H1 (cell line): ENCODE results near the gene GPR143. TPM values are rescaled to one million over a fixed set of nuclear protein-coding genes. Genes with fewer than 3 reads are reported as not detected.

Experiments
- HDAC6 ChIP-seq: IDR thresholded peaks from one replicate; pipeline ENCODE4 v1.7.1; 2012; ENCODE audit warnings: low read depth, mild to moderate bottlenecking, inconsistent platforms, low read length, moderate library complexity
- JUND ChIP-seq: IDR thresholded peaks from 2 replicates; pipeline ENCODE4 v1.6.1; 2011; ENCODE audit warnings: mild to moderate bottlenecking, improper control_type of control experiment, low read length
- MAFK ChIP-seq: IDR thresholded peaks from 2 replicates; pipeline ENCODE4 v1.6.1; 2012; ENCODE audit warnings: low read depth, mild to moderate bottlenecking, improper control_type of control experiment, low read length
- polyA plus RNA-seq, 7 experiments: library from polyadenylated mRNA; depleted of rRNA in 3 of 7; stranded (reverse) in 5 of 7; unstranded in 2 of 7; fragments of >200 nt in 5 of 7; fragments of 200-250 nt in 2 of 7; gene quantifications; 1 replicate in 5 of 7; 2 replicates in 1 of 7; 4 replicates in 1 of 7; pipeline versions ENCODE4 v1.2.1 to v1.2.3, GENCODE V29; 2011 to 2013; ENCODE audit warnings: missing spikeins in 2 of 7, mixed read lengths in 2 of 7
- total RNA-seq: library from RNA; stranded (reverse); fragmentation: NEBNext Ultra II Directional; extraction: Animal tissue kit (Norgen Biotek cat#: 25700); gene quantifications from 2 replicates; pipeline ENCODE4 v1.2.1, GENCODE V29; 2021
- TF ChIP-seq, protein P1 (sequence below): fragments of 300-600 bp; sonication (generic); IDR thresholded peaks from 2 replicates; pipeline ENCODE4 v1.7.1; 2012; ENCODE audit warnings: low read length, moderate library complexity, mild to moderate bottlenecking, inconsistent platforms; ENCODE audit not compliant: insufficient replicate concordance
- TF ChIP-seq, protein P2 (sequence below): IDR thresholded peaks from 2 replicates; pipeline ENCODE4 v1.6.1; 2012; ENCODE audit warnings: inconsistent platforms

The GPR143 gene
- total and polyA plus RNA-seq, 2 of the 8 experiments (the other 6 are each of a cell fraction or from before 2014, with no cell fraction given): 18.5 to 30.7 TPM

DNA sequence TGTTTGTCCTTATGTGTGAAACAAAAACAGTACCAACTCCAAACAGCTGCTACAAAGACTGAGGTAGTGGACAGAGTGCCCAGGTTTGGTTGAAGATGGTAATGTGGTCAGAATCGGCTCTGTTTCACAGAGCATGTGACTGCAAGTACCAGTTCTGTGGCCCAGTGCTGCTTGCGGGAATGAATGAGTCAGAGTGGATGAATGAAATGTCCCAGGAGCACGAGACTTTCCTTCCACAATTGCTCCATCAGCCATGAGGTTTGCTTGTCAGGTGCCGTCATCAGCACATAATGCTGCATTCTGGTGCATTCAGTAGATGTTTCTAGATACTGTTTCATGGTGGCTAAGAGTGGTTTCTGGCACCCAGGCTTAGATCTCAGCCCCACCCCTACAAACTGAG, 84.2 kb downstream of the GPR143 start (continued):
- TF ChIP-seq, protein P1, sequence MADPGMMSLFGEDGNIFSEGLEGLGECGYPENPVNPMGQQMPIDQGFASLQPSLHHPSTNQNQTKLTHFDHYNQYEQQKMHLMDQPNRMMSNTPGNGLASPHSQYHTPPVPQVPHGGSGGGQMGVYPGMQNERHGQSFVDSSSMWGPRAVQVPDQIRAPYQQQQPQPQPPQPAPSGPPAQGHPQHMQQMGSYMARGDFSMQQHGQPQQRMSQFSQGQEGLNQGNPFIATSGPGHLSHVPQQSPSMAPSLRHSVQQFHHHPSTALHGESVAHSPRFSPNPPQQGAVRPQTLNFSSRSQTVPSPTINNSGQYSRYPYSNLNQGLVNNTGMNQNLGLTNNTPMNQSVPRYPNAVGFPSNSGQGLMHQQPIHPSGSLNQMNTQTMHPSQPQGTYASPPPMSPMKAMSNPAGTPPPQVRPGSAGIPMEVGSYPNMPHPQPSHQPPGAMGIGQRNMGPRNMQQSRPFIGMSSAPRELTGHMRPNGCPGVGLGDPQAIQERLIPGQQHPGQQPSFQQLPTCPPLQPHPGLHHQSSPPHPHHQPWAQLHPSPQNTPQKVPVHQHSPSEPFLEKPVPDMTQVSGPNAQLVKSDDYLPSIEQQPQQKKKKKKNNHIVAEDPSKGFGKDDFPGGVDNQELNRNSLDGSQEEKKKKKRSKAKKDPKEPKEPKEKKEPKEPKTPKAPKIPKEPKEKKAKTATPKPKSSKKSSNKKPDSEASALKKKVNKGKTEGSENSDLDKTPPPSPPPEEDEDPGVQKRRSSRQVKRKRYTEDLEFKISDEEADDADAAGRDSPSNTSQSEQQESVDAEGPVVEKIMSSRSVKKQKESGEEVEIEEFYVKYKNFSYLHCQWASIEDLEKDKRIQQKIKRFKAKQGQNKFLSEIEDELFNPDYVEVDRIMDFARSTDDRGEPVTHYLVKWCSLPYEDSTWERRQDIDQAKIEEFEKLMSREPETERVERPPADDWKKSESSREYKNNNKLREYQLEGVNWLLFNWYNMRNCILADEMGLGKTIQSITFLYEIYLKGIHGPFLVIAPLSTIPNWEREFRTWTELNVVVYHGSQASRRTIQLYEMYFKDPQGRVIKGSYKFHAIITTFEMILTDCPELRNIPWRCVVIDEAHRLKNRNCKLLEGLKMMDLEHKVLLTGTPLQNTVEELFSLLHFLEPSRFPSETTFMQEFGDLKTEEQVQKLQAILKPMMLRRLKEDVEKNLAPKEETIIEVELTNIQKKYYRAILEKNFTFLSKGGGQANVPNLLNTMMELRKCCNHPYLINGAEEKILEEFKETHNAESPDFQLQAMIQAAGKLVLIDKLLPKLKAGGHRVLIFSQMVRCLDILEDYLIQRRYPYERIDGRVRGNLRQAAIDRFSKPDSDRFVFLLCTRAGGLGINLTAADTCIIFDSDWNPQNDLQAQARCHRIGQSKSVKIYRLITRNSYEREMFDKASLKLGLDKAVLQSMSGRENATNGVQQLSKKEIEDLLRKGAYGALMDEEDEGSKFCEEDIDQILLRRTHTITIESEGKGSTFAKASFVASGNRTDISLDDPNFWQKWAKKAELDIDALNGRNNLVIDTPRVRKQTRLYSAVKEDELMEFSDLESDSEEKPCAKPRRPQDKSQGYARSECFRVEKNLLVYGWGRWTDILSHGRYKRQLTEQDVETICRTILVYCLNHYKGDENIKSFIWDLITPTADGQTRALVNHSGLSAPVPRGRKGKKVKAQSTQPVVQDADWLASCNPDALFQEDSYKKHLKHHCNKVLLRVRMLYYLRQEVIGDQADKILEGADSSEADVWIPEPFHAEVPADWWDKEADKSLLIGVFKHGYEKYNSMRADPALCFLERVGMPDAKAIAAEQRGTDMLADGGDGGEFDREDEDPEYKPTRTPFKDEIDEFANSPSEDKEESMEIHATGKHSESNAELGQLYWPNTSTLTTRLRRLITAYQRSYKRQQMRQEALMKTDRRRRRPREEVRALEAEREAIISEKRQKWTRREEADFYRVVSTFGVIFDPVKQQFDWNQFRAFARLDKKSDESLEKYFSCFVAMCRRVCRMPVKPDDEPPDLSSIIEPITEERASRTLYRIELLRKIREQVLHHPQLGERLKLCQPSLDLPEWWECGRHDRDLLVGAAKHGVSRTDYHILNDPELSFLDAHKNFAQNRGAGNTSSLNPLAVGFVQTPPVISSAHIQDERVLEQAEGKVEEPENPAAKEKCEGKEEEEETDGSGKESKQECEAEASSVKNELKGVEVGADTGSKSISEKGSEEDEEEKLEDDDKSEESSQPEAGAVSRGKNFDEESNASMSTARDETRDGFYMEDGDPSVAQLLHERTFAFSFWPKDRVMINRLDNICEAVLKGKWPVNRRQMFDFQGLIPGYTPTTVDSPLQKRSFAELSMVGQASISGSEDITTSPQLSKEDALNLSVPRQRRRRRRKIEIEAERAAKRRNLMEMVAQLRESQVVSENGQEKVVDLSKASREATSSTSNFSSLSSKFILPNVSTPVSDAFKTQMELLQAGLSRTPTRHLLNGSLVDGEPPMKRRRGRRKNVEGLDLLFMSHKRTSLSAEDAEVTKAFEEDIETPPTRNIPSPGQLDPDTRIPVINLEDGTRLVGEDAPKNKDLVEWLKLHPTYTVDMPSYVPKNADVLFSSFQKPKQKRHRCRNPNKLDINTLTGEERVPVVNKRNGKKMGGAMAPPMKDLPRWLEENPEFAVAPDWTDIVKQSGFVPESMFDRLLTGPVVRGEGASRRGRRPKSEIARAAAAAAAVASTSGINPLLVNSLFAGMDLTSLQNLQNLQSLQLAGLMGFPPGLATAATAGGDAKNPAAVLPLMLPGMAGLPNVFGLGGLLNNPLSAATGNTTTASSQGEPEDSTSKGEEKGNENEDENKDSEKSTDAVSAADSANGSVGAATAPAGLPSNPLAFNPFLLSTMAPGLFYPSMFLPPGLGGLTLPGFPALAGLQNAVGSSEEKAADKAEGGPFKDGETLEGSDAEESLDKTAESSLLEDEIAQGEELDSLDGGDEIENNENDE: no peak
- no peak for TF ChIP-seq JUND
- no peak for TF ChIP-seq HDAC6
- TF ChIP-seq MAFK: no peak
- TF ChIP-seq, protein P2, sequence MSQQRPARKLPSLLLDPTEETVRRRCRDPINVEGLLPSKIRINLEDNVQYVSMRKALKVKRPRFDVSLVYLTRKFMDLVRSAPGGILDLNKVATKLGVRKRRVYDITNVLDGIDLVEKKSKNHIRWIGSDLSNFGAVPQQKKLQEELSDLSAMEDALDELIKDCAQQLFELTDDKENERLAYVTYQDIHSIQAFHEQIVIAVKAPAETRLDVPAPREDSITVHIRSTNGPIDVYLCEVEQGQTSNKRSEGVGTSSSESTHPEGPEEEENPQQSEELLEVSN: no peak
